Erythroblast (primary cell): ENCODE data around the gene ADGRA3.
A peak's percentile ranks its signal among the peaks of the same experiment; 100 is the strongest.
"Not testable (repeated sequence)": the region's sequence is repeated elsewhere in the genome, so short reads cannot be mapped to it uniquely, and the experiment has no call there.

Experiments used
- DNase-seq, 2 experiments: peaks; one replicate each; lab custom pipeline; 2025; lab: John Stamatoyannopoulos, UW
- GATA1 ChIP-seq: IDR thresholded peaks from 2 replicates; pipeline ENCODE4 v1.6.1; 2011; ENCODE audit warnings: low read depth, mild to moderate bottlenecking, control low read depth, low read length, moderate library complexity
- POLR2A ChIP-seq: IDR thresholded peaks from 2 replicates; pipeline ENCODE4 v1.6.1; 2011; ENCODE audit warnings: mild to moderate bottlenecking, low read length

Gene ADGRA3

DNA sequence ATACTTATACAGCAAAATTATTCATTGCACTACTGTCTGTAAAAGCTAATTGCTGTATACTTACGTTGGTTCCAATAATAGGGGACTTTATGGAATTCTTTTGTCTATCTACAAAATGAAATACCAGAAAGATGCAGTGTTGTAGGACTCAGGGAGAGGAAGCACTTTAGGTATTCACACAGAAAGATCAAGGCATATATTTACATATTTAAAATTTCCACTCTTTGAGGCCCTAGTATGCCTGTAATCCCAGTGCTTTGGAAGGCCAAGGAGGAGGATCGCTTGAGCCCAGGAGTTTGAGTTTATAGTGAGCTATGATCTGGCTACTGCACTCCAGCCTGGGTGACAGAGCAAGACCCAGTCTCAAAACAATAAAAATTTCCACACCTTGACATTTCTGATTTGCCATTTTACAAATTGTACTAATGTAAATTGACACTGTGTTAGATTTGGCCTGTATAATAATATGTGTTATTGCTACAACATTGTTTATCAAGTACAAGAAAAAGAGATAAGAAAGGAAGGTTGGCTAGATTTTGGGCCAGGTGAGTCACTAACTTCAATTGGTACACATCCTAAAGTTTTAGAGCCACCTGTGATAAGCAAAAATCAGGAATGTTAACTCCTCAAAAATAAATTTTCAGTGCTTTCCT is 35.1 kb downstream of the ADGRA3 start:
- DNase-seq, result no peak
- no peak for TF ChIP-seq POLR2A
- no peak for TF ChIP-seq GATA1

DNA sequence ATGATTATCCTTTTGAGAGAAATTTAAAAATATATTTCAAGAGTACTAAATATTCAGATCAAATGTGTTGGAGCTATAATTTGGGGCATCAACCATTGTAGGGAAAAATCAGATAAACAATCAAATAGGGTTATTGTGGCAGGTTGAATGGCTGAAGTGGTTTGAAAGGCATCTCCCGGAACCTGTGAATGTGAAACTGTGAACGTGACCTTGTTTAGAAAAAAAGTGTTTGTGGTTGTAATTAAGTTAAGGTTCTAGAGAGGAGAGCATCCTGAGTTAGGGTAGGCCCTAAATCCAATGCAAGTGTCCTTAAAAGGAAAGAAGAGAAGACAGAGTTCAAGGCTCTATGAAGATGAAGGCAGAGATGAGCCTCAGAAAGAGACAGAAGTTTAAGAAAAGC is 37.4 kb downstream of the ADGRA3 start:
- TF ChIP-seq POLR2A (no peak), GATA1 (no peak)
- no peak for DNase-seq

DNA sequence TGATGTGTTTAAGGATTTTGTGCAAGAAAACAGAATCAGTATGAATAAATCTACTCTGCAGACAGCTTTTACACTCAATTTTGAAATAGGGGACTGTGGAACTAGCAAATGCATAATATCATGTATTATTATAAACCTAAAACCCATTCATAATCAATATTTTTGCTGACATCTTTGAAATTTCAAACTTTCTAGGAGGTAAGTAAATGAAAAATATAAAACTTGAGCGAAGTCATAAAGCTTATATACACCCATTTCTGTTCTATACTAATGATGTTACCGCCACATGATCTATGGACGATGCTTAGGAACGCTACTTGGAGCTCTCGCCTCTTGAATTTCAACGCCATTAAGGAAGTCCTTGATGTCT is 38.1 kb downstream of the ADGRA3 start:
- no peak for DNase-seq
- TF ChIP-seq GATA1 (no peak), POLR2A (no peak)

DNA sequence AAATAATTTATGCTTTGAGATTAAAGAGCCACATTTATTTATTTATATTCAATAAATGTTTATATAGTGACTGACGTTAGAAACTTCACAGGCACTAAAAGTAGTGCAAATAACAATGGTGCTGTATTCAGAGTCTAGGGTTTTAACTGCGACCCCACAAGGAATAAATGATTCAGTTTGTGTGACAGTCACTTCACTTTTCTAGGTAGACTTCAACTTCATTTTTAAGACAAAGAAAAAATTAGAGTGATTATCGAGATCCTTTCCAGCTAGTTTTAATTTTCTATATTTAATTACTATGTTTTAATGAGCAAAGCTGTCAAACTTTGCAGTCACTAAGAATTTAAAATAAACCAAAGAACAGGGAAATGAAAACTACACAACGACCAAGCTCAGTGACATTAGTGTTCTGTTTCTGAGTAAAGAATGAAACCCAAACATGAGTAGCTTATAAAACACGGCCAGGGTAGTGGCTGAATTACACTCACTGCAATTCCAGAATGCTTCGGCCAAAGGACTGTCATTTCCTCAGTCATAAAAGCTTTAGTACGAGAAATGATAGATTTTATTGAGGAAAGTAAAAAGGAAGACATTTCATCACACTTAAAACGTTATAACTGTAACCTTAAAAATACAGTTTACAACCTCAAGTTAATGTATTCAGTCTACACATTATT is 38.6 kb downstream of the ADGRA3 start:
- DNase-seq, result no peak

DNA sequence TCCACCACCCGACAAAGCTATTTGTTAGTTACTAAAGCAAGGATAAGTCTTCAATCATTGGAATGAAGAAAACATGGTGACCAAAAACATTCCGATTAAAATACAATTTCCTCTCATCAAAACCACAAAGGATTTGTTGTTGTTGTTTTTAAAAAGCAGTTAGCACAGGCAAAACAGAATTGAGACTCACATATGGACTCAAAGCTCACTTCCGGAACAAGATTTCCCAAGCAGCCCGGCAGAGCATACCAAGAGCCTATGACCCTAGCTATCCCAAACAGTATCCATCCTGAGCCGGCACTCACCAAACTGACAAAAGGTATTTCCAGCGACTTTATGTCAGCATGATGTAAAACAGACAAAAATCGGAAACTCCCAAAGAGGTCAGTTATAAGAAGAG is 39.9 kb downstream of the ADGRA3 start:
- no peak for DNase-seq
- no peak for TF ChIP-seq GATA1

More for the DNA sequence above, 38.6 kb downstream of the ADGRA3 start:
- no peak for TF ChIP-seq GATA1
- no peak for TF ChIP-seq POLR2A

DNA sequence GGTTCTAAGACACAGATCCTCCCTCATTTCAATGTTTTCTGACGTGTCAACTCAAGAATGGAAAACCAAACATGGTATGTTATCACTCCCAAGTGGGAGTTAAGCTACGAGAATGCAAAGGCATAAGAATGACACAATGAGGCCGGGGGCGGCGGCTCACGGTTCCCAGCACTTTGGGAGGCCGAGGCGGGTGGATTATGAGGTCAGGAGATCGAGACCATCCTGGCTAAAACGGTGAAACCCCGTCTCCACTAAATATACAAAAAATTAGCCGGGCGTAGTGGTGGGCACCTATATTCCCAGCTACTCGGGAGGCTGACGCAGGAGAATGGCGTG is 40.6 kb downstream of the ADGRA3 start:
- DNase-seq, result not testable (repeated sequence)

DNA sequence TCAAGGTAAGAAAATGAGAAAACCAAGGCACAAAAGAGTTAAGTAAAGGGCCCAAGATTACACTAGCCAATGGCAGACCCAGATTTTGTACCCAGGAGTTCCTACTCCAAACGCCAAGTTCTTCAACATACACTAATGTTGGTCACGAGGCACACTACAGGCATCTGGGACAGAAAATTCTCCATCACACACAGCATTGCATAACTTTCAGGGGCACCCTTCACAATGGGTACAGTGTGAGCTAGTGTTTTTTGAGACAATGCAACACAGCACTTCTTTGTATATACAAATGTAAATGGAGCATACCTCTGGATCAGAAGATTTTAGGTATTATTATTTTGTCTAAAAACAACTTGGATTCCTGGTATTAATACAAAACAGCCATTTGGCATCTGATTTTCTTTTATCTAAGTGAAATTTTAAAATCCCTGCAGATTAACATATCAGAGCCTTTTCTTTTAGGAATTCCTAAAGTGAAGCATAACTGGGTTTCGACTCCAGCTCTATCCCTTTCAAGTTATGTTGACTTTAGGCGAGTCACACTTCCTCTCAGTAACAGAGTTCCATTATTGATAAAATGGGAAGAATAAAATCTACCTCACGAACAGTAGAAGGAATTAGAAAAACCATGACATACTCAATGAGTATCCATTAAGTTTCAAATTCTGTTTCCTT is 41.1 kb downstream of the ADGRA3 start:
- TF ChIP-seq GATA1 (no peak), POLR2A (no peak)
- DNase-seq, result no peak

DNA sequence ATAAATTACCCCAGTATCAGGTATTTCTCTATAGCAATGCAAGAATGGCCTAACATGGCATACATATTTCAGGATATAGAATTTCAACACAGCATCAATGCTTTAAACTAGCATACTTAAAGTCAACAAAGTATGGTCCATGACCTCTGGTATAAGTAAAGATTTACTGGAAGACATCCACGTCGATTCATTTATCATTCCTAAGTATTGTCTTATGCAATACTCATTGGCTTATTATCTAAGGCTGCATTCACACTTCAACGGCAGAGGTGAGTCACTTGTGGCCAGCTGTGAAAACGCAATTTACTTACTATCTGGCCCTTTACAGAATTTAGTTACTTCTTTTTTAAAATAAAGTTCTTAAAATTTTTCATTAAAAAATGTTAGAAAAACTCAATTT is 42.6 kb downstream of the ADGRA3 start:
- no peak for TF ChIP-seq GATA1
- no peak for TF ChIP-seq POLR2A
- peak in 1 of 2 experiments; percentile 1 for DNase-seq

DNA sequence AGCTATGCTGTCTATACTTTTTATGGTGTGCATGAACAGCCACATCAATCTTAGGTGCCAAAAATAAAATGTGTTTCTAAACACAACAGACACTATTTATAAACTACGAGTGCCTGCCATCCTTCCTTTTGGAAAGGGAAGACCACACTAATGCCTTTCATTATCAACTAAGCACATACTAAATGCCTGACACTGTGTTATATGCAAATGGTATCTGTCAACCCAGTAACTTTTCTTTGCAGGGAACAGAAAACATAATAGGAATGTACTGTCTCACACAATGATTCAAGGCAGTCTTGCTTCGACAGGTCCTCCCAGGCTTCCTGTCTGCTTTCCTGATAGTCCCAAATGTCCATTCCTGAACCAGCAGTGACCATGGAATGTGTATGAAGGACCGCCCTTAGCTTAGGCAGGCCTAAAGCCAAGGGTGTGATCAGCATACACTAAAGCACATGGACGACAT is 43.8 kb downstream of the ADGRA3 start:
- no peak for DNase-seq
- TF ChIP-seq POLR2A, result no peak
- TF ChIP-seq GATA1, result no peak

DNA sequence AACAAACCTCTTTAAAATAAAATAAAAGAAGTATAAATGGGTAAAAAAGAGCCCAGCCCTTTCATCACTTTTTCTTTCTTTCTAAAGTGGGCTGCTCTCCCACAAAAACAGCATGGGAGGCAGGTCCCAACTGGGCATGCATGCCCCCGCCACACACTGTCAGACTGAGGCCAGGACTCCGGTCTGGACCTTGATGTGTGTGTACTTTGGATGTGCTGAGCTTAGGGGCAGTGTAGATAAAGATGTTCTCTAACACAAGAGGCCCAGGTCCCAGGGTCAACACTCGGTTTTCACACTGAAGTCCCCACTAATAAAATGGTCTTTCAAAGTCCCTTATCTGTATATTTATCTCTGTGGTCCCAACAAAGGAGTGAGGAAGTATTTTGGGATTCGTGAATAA is 44.4 kb downstream of the ADGRA3 start:
- DNase-seq, result no peak
- no peak for TF ChIP-seq POLR2A
- no peak for TF ChIP-seq GATA1

DNA sequence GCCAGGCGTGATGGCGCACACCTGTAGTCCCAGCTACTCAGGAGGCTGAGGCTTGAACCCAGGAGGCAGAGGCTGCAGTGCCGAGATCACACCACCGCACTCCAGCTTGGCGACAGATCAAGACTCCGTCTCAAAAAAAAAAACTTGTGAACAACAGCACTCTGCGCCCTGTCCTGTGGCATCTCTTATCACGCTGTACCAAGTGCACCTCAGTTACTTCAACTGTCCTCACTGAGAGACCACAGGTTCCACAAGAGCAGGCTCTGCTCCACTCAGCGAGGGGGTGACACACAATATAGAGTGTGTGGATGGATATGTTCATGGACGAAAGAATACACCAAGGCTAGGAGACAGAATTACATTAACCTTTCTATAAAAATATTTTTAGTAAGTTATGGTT is 49.3 kb downstream of the ADGRA3 start:
- no peak for DNase-seq
- TF ChIP-seq GATA1 (no peak), POLR2A (no peak)

DNA sequence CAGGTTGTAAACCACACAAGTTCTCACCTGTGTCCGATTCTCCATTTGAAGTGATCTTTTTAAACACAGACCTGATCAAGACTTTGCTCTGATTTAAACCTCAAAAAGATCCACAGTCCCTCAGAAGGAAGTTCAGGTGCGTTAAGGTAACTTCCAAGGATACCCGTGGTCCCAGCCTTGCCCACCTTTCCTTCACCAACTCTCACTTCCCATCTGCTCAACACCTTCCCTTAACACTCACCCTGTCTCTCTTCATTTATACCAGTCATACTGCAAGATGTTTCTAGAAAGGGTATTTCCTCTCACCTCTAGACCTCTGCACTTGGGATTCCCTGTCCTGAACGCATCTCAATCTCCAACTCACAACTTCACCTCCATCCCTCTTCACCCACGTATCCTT is 49.9 kb downstream of the ADGRA3 start:
- DNase-seq, result no peak
- TF ChIP-seq POLR2A, result no peak
- no peak for TF ChIP-seq GATA1

DNA sequence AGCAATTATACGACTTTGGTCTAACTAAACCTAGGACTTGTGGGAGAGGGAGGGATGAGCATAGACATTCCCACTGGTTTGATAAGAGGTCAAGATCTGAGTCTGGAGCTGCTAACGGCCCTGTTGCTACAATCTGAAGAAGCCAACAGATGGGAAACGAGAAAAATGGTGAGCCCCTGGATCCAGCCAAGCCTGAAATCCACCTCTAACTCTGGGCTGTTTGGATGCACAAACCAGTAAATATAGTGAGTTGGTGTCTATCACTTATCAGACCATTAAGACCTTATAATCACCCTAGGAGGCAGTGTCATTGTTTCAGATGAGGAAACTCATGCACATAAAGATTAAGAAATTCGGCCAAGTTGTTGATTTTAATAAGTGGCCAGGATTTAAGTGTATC is 50.5 kb downstream of the ADGRA3 start:
- no peak for DNase-seq
- no peak for TF ChIP-seq POLR2A
- no peak for TF ChIP-seq GATA1

DNA sequence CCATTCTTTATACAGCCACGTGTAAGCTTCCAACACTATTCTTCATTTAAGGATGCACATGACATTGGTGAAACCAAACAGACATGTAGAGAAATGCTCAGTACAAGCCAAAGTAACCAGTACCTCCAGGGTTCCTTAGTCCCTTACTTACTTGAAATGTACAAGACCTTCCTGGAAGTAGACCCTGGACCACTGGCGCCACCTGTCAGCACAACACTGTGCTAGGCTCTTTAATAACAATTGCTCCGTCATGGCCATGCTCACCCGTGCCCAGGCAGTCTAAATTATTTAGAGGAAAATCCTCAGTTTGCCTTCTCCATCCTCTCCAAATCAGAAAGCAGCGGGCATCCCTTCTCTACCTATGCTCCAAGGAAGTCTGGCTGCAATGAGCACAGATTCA is 52.7 kb downstream of the ADGRA3 start:
- peak; percentile 4 to 35 for DNase-seq
- TF ChIP-seq GATA1, result no peak
- TF ChIP-seq POLR2A, result no peak

DNA sequence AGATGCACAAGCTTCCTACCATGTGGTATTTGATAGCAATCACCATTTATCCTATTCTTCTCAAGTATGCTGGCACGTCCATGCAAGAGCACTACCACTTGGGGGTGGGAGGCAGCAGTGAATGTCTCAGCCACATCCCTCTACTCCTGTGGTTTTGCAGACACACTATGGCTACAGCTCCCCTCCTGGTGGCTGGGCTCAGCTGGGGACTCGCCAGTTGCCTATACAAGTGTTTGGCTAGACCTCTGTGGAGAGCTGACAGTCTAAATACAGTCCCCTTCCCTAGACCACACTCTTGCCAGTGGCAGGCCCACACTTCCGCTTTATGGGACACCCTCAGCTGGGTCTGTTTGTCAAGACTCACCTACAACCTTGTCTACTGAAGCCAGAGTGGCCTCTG is 53.2 kb downstream of the ADGRA3 start:
- DNase-seq, result no peak
- TF ChIP-seq GATA1 (no peak), POLR2A (no peak)

DNA sequence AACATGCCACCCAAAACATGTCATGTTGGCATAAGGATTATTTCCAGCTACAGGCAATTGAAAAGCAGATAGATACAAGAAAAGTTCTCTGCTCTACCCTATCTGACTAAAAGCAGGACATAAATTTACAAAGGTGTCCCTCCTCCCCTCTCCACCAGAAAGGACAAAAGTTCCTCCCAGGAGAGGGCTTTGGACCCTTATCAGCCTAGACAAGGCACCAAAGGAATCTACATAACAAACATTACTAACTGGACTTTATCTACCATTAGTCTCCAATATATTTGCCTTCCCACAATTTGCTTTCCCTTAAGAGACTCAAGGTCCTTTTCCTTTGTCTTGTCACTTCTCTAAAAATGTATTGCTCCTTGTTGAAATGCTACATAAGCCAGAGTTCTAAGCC is 55.6 kb downstream of the ADGRA3 start:
- no peak for DNase-seq
- TF ChIP-seq GATA1, result no peak
- TF ChIP-seq POLR2A, result no peak
